D341Med (cell line): ENCODE results near the gene EBF3.
A peak's percentile ranks its signal among the peaks of the same experiment; 100 is the strongest.

Experiments used
- DNase-seq: peaks from one replicate; pipeline ENCODE4 v3.0.0; 2012; ENCODE audit warnings: low spot score

Gene EBF3

DNA sequence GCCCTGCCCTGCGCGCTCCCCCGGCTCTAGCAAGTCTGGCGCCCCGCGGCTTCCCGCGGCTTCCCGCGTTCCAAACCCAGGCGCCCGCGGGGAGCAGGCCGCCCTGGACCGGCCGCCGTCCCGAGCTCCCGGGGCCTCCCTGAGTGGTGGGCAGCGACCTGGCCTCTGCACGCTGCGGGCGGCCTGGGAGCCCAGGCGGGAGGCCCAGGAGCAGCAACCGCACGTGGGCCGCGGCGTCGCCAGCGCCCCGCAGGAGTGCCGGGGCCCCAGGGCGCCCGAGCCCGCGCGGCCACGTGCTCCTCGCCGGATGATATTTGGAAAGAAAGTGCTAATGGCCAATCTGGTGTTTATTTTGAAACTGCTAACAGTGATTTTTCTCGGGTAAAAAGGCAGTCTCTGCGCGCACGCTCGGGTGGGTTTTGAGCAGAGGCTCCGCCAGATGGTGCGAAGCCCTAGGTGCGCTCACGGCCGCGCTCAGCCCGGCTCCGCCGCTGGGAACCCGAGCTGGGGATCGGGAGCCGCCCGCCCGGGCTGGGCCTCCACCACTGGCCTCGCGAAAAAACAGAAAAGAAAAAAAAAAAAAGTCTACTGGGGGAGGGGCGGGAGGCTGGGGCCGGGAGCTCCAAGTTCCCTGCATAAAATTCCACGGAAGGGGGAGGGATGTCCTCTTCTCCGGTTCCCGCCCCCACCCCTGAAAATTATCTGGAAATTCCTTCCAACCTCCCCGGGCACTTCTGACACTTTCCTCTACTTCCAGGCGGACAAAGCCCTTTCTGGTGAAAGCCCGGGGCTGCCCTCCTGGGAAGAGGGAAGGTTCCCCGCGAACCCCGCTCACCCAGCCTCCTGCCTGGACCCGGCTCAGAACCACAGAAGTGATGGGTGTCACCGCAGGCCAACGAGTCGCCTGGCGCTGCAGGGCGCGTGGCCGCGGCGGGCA, 4.3 kb downstream of the EBF3 start:
- DNase-seq: no peak

DNA sequence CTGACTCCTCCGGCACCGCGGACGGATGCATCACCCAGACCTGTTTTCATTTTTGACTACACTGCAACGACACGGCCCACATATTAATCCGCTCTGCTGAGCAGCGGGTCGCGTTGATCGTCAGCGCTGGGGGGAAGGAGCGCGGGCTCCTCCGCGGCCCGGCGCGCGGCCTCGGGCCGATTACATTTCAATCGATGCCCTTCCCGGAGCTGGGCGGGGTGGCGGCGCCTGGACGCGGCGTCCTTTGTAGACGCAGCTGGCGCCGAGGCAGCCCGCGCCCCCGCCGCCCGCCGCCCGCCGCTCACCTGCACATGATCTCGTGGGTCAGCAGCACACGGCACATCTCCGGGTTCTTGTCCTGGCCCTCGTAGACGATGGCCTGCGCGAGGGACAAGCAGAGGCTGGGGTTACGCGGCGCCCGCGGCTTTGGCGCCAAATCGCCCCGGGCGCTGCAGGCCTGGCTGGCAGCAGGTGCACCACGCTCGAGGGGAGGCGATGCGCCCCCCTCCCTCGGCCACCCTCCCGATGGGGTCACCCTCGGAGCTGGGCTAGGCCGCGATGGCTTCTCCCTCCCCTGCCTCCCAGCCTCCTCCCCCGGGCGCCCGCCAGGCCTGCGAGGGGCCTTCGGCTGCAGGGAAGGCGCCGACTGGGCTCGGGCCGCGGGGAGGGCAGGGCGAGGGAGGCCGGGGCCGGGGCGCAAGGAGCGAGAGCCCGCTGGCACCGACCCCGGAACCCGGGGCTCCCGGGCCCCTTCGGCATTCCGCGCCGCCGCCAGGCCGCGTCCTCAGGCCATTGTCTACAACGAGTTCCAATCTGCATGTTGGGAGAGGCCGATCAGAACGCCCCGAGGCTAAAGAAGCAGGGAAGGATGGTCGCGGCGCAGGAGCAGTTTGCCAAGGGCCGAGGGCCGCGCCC, 5.2 kb downstream of the EBF3 start:
- DNase-seq: peak; percentile 48

DNA sequence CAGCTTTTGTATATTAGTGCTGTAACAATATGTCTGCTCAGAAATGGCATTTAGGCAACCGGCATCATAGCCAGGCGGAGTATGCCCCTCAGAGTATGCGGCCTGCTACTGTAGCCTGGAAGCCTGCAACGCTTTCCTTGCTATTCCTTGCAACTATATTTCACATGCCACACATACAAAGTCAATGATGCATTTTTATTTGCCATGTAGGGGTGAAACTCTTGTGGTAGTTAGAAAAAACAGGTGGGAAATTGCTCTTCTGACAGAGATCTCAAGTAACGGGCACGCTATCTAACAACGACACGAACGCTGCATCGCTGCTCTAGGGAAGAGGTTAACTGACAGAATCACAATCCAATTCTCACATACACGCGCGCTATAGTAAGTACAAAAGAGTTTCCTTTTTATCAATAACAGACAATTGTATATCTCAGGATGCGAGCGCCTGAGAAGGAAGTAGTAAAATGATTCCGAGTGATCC, 5.9 kb downstream of the EBF3 start:
- DNase-seq: no peak

DNA sequence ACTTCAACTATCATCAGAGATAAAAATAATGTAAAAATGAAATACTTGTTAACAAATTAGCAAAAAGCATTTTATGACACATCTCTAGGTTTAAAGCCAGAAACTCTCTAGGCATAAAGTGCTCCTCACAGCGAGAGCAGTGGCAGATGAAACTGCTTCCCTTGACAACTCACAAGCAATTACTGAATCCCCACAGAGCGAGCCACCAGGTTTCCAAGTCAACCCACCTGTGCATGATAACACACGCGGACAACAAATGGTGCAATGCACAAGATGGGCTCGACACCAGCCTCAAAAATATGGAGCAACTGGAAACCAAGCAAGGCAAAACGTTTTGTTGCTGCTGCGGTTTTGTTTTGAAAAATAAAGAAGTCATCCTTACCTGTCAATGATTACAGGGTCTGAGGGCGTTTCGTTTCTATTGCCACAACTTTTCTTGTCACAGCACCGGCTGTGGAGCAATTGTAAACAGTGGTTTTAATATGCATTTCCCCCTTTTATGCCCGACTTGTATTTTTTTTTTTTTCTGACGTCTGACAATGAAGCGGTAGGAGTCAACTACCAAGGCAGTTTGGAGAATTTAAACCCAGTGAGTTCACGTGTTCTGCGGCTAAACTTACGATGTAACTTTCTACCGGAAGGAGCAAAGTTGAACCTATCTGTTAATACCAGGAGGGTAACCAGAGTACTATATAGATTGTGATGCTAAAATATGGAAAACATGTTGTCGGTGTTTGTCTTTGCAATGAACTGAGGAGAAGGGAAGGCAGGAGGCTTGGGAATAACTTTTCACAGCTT, 7.0 kb downstream of the EBF3 start:
- DNase-seq: no peak

DNA sequence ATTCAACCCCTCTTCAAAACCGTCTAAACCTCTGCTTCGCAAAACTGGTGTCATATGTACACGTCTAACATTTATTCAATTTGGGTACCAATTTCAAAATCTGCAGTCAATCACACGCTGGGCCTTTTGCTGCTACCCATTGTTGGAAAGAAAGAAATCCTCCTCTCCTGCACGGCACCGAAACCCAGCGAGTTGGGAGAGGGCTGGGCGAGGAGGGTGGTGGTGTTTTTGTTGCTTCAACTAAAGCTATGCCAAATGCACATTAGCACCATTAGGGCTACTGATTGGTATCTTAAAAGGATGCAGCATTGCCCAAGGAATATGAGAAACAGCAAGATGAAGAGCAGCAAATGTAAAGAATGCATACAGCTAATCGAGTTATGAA, 7.8 kb downstream of the EBF3 start:
- no peak for DNase-seq

DNA sequence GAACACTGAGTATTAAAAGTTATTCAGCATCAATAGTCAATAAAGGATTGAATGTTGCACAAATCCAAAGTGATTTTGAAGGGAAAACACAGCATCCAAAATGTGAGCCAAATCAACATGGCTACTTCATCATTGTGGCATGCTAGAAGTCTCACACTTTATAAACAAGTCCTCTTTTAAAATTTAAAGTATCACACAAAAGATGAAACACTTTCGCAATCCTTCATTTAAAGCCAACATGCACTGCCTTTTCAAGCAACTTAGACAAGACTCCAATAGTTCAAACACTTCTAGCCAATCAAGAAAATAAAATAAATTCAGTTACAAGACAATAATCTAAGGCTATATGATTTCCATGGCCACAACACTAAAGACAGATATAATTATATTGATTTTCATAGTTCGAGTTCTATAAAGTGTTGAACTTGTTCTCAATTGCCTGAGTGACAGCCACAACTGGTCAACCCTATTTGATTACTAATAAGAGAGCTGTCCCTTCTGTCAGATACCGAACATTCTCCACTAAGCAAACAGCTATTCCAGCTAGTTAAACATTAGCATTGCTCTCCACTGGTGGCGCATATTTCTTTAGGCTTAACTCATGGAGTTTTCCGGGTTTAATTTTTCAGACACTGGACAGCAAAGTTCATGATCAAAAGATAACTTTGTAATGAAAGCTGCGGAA, 8.3 kb downstream of the EBF3 start:
- no peak for DNase-seq

DNA sequence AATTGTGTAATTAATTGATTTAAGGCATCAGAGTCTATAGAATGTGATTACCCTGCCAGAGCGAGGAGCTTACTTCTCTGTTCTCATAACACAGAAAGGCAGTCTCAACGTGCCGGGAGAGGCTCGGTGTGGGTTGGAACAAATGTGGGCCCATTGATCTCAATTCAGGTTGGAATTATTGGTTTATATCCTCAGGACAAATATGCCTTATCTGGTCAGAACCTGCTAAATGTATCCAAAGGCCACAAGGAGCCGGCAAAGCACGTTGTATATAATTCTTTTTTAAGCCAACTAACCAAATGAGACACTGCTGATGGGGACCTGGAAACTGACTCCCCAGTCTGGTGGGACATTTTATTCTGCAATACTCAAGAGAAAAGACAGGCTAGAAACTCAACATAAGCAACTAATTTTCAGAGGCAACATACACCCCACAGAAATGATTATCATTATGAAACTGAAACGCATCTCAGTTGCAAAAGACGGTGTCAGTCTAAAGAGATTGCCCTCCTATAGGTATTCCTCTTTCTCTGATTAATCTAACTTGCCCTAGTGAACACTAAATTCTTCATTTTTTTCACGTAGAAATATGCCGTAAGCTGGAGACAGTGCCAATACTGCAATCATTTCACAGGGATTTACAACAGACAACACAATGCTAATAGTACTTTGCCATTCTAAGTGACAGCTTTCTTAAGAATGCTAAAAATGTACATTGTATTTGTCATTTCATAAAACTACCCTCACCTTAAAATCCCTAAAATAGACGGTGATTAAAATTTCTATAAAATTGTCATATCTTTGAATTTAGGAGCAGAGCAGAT, 9.4 kb downstream of the EBF3 start:
- no peak for DNase-seq

GRCh38 chr10:129953119-129954051, 10.7 kb downstream of the EBF3 start:
- DNase-seq: peak; percentile 48

DNA sequence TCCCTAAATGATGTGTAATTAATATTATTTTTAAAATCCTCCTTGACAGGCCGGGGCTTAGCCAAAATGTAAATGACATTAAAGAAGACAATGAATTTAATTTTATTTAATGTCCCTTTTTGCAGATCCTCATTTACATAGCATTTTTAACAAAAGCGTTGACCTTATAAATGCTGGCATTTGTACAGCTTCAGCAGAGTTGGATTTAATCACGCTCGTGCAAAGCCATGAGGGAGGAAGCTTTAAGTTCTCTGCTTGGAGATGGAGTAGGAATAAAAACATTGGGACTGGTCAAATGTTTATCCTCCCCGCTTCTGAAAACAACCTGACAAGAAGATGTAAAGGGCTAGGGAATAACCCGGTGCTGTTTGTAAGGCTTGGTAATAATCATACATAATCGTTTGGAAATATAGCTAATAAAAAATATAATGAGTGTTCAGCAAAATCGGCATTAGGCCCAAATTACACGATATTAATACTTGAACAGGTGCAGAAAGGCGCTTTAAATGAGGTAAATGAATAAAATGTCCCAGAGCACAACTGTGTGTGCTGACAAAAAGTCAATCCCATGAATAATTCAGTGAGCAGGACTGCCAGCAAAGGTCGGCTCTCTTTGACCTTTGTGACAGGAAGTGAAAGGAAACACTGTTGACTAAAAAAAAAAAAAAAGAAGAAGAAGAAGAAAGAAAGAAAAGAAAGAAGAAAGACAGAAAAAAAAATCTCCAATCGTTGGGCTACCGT, 11.5 kb downstream of the EBF3 start:
- no peak for DNase-seq

- DNase-seq: no peak
Observed at GRCh38 chr10:129951970-129952265, 12.2 kb downstream of the EBF3 start.

GRCh38 chr10:129951101-129951969, 12.7 kb downstream of the EBF3 start:
- no peak for DNase-seq

DNA sequence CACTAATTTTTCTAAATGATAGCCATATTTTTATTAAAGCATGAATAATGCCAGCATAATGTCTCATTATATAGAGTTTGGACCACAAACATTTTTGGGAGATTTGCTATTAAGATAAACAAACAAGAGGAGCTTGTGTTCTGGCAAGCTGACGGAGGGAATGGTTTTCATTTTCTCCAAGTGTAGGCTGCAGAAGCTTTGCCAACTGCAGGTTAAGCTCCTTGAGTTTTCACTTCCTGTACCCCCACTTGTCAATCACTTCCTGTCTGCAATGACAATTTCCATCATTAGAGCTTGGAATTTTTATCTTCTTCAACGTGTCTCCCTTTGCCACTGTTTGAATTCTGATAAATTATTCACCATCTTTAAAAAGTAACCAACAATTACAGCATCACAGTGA, 13.4 kb downstream of the EBF3 start:
- DNase-seq: no peak

DNA sequence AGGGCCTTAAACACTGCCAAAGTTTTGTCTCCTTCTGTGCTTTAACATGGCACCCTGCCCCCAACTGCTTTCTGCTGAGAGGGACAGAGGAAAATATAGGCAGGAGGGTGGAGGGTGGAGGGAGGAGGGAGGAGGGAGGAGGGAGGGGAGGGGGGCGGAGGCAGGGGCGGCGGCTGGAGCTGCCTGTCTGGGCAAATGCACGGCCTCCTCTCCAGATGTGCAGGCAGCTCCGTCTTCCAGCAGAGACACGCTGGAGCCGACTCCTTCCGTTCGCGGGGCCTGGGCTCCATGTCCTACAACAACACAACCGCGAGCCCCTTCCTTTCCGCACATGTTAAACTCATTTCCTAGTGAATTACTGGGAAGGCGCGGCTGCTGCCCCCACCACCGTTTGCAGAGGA, 14.2 kb downstream of the EBF3 start:
- peak; percentile 59 for DNase-seq

GRCh38 chr10:129949411-129949810, 14.7 kb downstream of the EBF3 start:
- no peak for DNase-seq

DNA sequence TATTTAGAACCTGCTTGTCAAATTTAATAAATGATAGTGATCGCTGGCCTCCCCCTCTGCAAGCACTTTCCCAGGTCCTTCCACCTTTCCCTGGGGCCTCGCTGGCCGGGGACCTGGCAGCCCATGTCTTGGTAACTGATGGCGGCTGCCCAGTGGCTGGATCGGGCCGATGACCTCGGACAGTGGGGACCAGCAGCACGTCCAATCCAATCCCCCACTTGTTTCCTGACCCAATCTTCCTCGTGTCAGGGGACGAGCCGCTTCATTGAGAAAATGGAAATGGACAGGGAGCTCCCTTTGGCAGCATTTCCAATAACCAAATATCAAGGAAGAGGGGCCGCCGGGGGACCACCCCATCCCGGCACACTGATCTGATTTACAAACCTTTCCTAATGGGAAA, 17.2 kb downstream of the EBF3 start:
- DNase-seq: no peak

- no peak for DNase-seq
Observed at GRCh38 chr10:129945941-129946760, 17.9 kb downstream of the EBF3 start.

- DNase-seq: no peak
Observed at GRCh38 chr10:129945526-129945925, 18.5 kb downstream of the EBF3 start.
